HepG2 (cell line): Measurements from ENCODE around the gene ADGRF5. TPM values are rescaled to one million over a fixed set of nuclear protein-coding genes. Genes with fewer than 3 reads are reported as not detected.

ENCODE experiments used
- ATAC-seq: fragments of 200-7000 bp; cut with Tn5 transposase; 3 replicates; pipeline ENCODE4 v1.9.1; 2020; ENCODE audit warnings: mild to moderate bottlenecking, moderate library complexity
- BruUV-seq: library from RNA; stranded (reverse); fragments of 400-500 nt; replicated peaks from 2 replicates; lab custom pipeline; 2021; lab: Mats Ljungman, UMichigan
- CTCF ChIA-PET: fragments of 300-600 bp; formaldehyde crosslinking; extraction: SDS; loops from one replicate; lab custom pipeline; 2021; ENCODE audit warnings: low total read pairs, inconsistent platforms, low intra/inter-chr PET ratio; lab: Yijun Ruan, JAX
- POLR2A ChIA-PET: fragments of 350-600 bp; sonication (Branson Sonifier 250); formaldehyde crosslinking; loops from one replicate; lab custom pipeline; 2020; ENCODE audit warnings: antibody characterized with exemption, inconsistent platforms; lab: Yijun Ruan, JAX
- DNase-seq: peaks from one replicate; pipeline ENCODE4 v3.0.0-alpha.2; 2015; ENCODE audit warnings: low spot score
- FAIRE-seq: peaks from 3 replicates; lab custom pipeline; 2011; peaks lifted over from hg19 to GRCh38; lab: Jason Lieb, UNC
- H2AFZ ChIP-seq: one replicate; pipeline ENCODE4 v1.6.1; 2011; ENCODE audit warnings: low read length, inconsistent platforms
- H3K27ac ChIP-seq: fragments of 300-600 bp; 3 replicates; pipeline ENCODE4 v1.8.0; 2011; ENCODE audit warnings: mixed run types, mild to moderate bottlenecking, mixed read lengths, low read length, inconsistent platforms; ENCODE audit not compliant: insufficient read depth; ENCODE audit errors: extremely low read length
- H3K27me3 ChIP-seq, 2 experiments: fragments of 200-600 bp in 1 of 2; 2 replicates in 1 of 2; 3 replicates in 1 of 2; pipeline versions ENCODE4 v1.6.0 to v1.8.0; 2011; ENCODE audit warnings: low read length in 2 of 2, mild to moderate bottlenecking in 2 of 2, moderate library complexity in 2 of 2, inconsistent platforms in 1 of 2; ENCODE audit not compliant: insufficient read depth in 2 of 2, control insufficient read depth in 1 of 2
- H3K36me3 ChIP-seq, 2 experiments: fragments of 200-600 bp in 1 of 2; replicated peaks in 1 of 2; 2 replicates in 1 of 2; 3 replicates in 1 of 2; pipeline versions ENCODE4 v1.5.1 to v1.8.0; 2011; ENCODE audit warnings: low read length in 2 of 2, inconsistent platforms in 1 of 2; ENCODE audit not compliant: insufficient read depth in 2 of 2, control insufficient read depth in 1 of 2
- H3K4me1 ChIP-seq: 2 replicates; pipeline ENCODE4 v1.5.1; 2012; ENCODE audit warnings: low read length, inconsistent platforms; ENCODE audit not compliant: insufficient read depth
- H3K4me2 ChIP-seq: 2 replicates; pipeline ENCODE4 v1.6.0; 2011; ENCODE audit warnings: low read depth, low read length, inconsistent platforms
- H3K4me3 ChIP-seq, 3 experiments: fragments of 200-600 bp in 1 of 3; sonication (generic), shearing (Covaris generic) in 1 of 3; replicated peaks in 1 of 3; 2 replicates each; pipeline ENCODE4 v1.5.1; 2011 to 2016; ENCODE audit warnings: low read length in 3 of 3, inconsistent platforms in 2 of 3, low read depth in 2 of 3, mild to moderate bottlenecking in 2 of 3, control low read depth in 1 of 3, mixed read lengths in 1 of 3; ENCODE audit not compliant: insufficient read depth in 1 of 3
- H3K79me2 ChIP-seq: one replicate; pipeline ENCODE4 v1.6.1; 2011; ENCODE audit warnings: low read length, inconsistent platforms; ENCODE audit not compliant: insufficient read depth
- H3K9ac ChIP-seq: 2 replicates; pipeline ENCODE4 v1.6.0; 2011; ENCODE audit warnings: mild to moderate bottlenecking, low read depth, low read length, inconsistent platforms; ENCODE audit not compliant: insufficient read depth
- H3K9me3 ChIP-seq: 2 replicates; pipeline ENCODE4 v1.5.1; 2012; ENCODE audit warnings: mild to moderate bottlenecking, low read length
- H4K20me1 ChIP-seq: 2 replicates; pipeline ENCODE4 v1.6.0; 2011; ENCODE audit warnings: inconsistent platforms, mild to moderate bottlenecking, low read length, moderate library complexity; ENCODE audit not compliant: insufficient read depth
- CEBPZ ChIP-seq: IDR thresholded peaks from 2 replicates; pipeline ENCODE4 v1.6.1; 2012; ENCODE audit warnings: low read length, improper control_type of control experiment
- PRDM15 ChIP-seq: sonication (generic); formaldehyde crosslinking; IDR thresholded peaks from 2 replicates; pipeline ENCODE4 v1.4.0; 2020; ENCODE audit warnings: missing genetic modification reagents
- SNAI1 ChIP-seq: sonication (generic); formaldehyde crosslinking; IDR thresholded peaks from 2 replicates; pipeline ENCODE4 v1.5.0; 2020; ENCODE audit warnings: mild to moderate bottlenecking, missing genetic modification reagents, borderline replicate concordance
- ZNF430 ChIP-seq: sonication (generic); formaldehyde crosslinking; IDR thresholded peaks from 2 replicates; pipeline ENCODE4 v1.9.0; 2021; ENCODE audit warnings: mild to moderate bottlenecking, missing genetic modification reagents
- ZNF646 ChIP-seq: sonication (generic); formaldehyde crosslinking; IDR thresholded peaks from 2 replicates; pipeline ENCODE4 v1.9.0; 2021; ENCODE audit warnings: mild to moderate bottlenecking, missing genetic modification reagents
- ZSCAN21 ChIP-seq: sonication (generic); formaldehyde crosslinking; IDR thresholded peaks from 2 replicates; pipeline ENCODE4 v1.8.0; 2022; ENCODE audit warnings: mild to moderate bottlenecking, missing genetic modification reagents, moderate library complexity, borderline replicate concordance
- WGBS: methylation state at CpG from one replicate; pipeline ENCODE4 v1.1.6; 2017; ENCODE audit warnings: low lambda C conversion rate; 5-methylcytosine and 5-hydroxymethylcytosine counted together
- in situ Hi-C: cut with HindIII; loops from 2 replicates; pipeline ENCODE4 v1.10.0; 2017; ENCODE audit warnings: low pct_unique_long_range_greater_than_20kb; ENCODE audit not compliant: extremely low pct_ligation_motif_present
- intact Hi-C: fragments of 100-400 bp; cut with micrococcal nuclease; formaldehyde crosslinking; loops from one replicate; pipeline ENCODE4 v1.10.0; 2022; ENCODE audit not compliant: unreplicated experiment
- polyA plus RNA-seq, 8 experiments: library from polyadenylated mRNA; depleted of rRNA in 3 of 8; stranded (reverse) in 7 of 8; unstranded in 1 of 8; fragments of >200 nt; fragmentation: Illumina TruSeq in 4 of 8; extraction: Trizol in 4 of 8; gene quantifications; 2 replicates each; pipeline versions ENCODE4 v1.2.1 to v1.2.3, GENCODE V29; 2011 to 2016; ENCODE audit warnings: low read depth in 4 of 8, missing spikeins in 1 of 8, mixed read lengths in 1 of 8; ENCODE audit not compliant: insufficient read depth in 1 of 8
- total RNA-seq, 5 experiments: library from RNA; depleted of rRNA; stranded (reverse); fragments of >200 nt; fragmentation: Illumina TruSeq; extraction: Trizol; gene quantifications; 2 replicates each; pipeline ENCODE4 v1.2.3, GENCODE V29; 2016; ENCODE audit warnings: low read depth in 1 of 5

Gene ADGRF5
- total and polyA plus RNA-seq, 2 of the 13 experiments (the other 11 are each of a cell fraction or from before 2014, with no cell fraction given): not detected

GRCh38 chr6:46896871-46897270, 24.9 kb downstream of the ADGRF5 start (continued):
- no peak for TF ChIP-seq PRDM15 (CRISPR knock-in tag)
- no peak for TF ChIP-seq ZNF430 (CRISPR knock-in tag)
- no peak for TF ChIP-seq ZSCAN21 (CRISPR knock-in tag)
- no peak for TF ChIP-seq CEBPZ
- TF ChIP-seq, all 625 proteins: peak for 0

GRCh38 chr6:46895930-46896329, 25.8 kb downstream of the ADGRF5 start:
- no TSS peak for BruUV-seq
- no peak for TF ChIP-seq ZNF646 (CRISPR knock-in tag)
- no peak for TF ChIP-seq SNAI1 (CRISPR knock-in tag)

More at GRCh38 chr6:46895930-46896329, 25.8 kb downstream of the ADGRF5 start:
- no peaks in the 10 kb centered on the region for H3K79me2 ChIP-seq
- H3K9me3 ChIP-seq: no peaks in the 10 kb centered on the region
- ATAC-seq: no peak
- DNase-seq: no peak
- H3K36me3 ChIP-seq: no peaks in the 10 kb centered on the region
- in situ Hi-C loops: no loop called here
- no peak for FAIRE-seq
- peaks cover 2 to 26% of the 10 kb centered on the region in 2 experiments; a peak in 3 of 5 replicates for H3K27me3 ChIP-seq
- no peak overlapping the region for H3K9ac ChIP-seq
- H3K4me1 ChIP-seq: no peaks in the 10 kb centered on the region
- no peak overlapping the region for H3K4me3 ChIP-seq
- ChIA-PET POLR2A (no interaction called here), CTCF (no interaction called here)
- 45% methylated on average over 7 of the region's 7 CpGs for WGBS
- intact Hi-C loops: no loop called here
- H3K27ac ChIP-seq: no peak overlapping the region
- no peak overlapping the region for H3K4me2 ChIP-seq
- no peaks in the 10 kb centered on the region for H4K20me1 ChIP-seq
- no peak overlapping the region for H2AFZ ChIP-seq
